Measurements from ENCODE around the gene GRK2. TPM values are rescaled to one million over a fixed set of nuclear protein-coding genes. Genes with fewer than 3 reads are reported as not detected.

The GRK2 gene
- total and polyA plus RNA-seq, 9 of the 15 experiments (the other 6 are each of a cell fraction or from before 2014, with no cell fraction given) = 0.24 to 95.8 (median 56.5) TPM

DNA sequence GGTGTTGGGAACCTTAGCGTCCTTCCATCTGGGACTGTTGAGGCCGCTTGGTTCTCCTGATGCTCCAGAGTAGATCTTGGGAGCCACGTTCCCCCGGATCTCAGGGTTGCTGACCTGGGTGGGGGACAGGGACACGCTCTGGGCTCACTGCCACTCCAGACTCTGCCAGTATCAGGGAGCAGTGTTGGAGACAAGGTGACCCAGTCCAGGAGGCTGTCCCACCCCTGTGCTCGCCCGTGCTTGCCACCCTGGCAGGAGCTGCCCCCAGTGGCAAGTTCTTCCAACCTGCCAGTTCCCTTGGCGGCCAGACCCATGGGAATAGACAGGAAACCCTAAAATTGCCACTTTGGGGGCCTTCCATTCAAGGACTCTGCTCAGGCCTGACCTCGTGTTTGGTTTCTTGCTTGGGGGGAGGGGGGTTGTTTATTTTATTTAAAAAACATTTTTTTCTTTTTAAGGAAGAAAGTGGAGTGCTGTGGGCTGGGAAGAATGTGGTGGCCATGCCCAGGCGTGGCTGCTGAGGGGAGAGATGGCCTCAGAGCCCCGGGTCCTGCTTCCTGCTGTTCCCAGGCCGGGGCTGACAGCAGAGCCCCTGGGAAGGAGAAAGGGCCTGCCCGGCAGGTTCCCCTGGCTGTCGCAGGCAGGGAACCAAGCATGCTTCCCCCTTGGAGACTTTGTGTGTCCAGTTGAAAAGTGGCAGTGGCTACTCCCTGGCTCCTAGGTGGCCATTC lies 7.2 kb downstream of the GRK2 start:
- BruUV-seq (replicated peaks) = no TSS peak
- H2AFZ ChIP-seq (ENCODE audit: low read depth, low read length) = no peak overlapping the region
- peaks cover 81% of the 10 kb centered on the region; the same call in 2 of the 3 replicates for H3K36me3 ChIP-seq (ENCODE audit: control insufficient read depth, insufficient read depth, low read length)
- intact Hi-C loops (cut with micrococcal nuclease) (no loop called here), in situ Hi-C loops (cut with MboI) (no loop called here)
- peaks cover 4% of the 10 kb centered on the region for H3K9me1 ChIP-seq (ENCODE audit: control insufficient read depth, insufficient read depth, low read length)
- H3K4me1 ChIP-seq (replicated peaks in 1 of 2; ENCODE audit: control insufficient read depth in 2 of 2, insufficient read depth in 2 of 2, low read length in 2 of 2) = peaks cover 44 to 90% of the 10 kb centered on the region in 2 experiments
- ChIA-PET POLR2A (no interaction called here), CTCF (ENCODE audit: low intra/inter-chr PET ratio) (no interaction called here)
- peaks cover 20% of the 10 kb centered on the region; the same call in 1 of the 2 replicates for H4K20me1 ChIP-seq (replicated peaks; ENCODE audit: control insufficient read depth, insufficient read depth, low read length)
- no peak overlapping the region for H3K4me3 ChIP-seq
- H3K9me3 ChIP-seq (replicated peaks; ENCODE audit: control insufficient read depth, insufficient read depth, low read depth, low read length) = no peaks in the 10 kb centered on the region
- FAIRE-seq = no peak
- H3K79me2 ChIP-seq (ENCODE audit: control insufficient read depth, insufficient read depth, low read length) = peaks cover 97% of the 10 kb centered on the region
- H3K27me3 ChIP-seq (ENCODE audit: control insufficient read depth in 2 of 2, insufficient read depth in 2 of 2, low read length in 2 of 2) = no peaks in the 10 kb centered on the region
- no peak for ATAC-seq
- H3K27ac ChIP-seq (ENCODE audit: extremely low read depth, low read depth, low read length) = no peak overlapping the region; the same call in 2 of the 3 replicates
- WGBS (ENCODE audit: insufficient coverage, low coverage, missing lambda C conversion rate) = 73% methylated on average over 12 of the region's 14 CpGs
- DNase-seq (ENCODE audit: extremely low read depth in 1 of 4, low spot score in 3 of 4) = no peak
- no peak overlapping the region for H3K4me2 ChIP-seq (ENCODE audit: insufficient read depth, low read length)
- H3K9ac ChIP-seq (ENCODE audit: insufficient read depth in 1 of 2, low read depth in 2 of 2, low read length in 2 of 2) = peak overlapping the region in 1 of 2 experiments; percentile 70; a peak in 2 of 4 replicates
- TF ChIP-seq, protein P1, sequence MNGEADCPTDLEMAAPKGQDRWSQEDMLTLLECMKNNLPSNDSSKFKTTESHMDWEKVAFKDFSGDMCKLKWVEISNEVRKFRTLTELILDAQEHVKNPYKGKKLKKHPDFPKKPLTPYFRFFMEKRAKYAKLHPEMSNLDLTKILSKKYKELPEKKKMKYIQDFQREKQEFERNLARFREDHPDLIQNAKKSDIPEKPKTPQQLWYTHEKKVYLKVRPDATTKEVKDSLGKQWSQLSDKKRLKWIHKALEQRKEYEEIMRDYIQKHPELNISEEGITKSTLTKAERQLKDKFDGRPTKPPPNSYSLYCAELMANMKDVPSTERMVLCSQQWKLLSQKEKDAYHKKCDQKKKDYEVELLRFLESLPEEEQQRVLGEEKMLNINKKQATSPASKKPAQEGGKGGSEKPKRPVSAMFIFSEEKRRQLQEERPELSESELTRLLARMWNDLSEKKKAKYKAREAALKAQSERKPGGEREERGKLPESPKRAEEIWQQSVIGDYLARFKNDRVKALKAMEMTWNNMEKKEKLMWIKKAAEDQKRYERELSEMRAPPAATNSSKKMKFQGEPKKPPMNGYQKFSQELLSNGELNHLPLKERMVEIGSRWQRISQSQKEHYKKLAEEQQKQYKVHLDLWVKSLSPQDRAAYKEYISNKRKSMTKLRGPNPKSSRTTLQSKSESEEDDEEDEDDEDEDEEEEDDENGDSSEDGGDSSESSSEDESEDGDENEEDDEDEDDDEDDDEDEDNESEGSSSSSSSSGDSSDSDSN (IDR thresholded peaks at IDR 0.05; ENCODE audit: borderline replicate concordance in 1 of 2, low read depth in 2 of 2, low read length in 2 of 2) = no peak
- TF ChIP-seq TARDBP (IDR thresholded peaks at IDR 0.05) = no peak
- TF ChIP-seq, protein P2, sequence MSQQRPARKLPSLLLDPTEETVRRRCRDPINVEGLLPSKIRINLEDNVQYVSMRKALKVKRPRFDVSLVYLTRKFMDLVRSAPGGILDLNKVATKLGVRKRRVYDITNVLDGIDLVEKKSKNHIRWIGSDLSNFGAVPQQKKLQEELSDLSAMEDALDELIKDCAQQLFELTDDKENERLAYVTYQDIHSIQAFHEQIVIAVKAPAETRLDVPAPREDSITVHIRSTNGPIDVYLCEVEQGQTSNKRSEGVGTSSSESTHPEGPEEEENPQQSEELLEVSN (IDR thresholded peaks at IDR 0.05; ENCODE audit: borderline replicate concordance in 1 of 2, extremely low read depth in 1 of 2, insufficient read depth in 1 of 2, insufficient read length in 1 of 2, low read depth in 1 of 2, low read length in 1 of 2, poor library complexity in 1 of 2, severe bottlenecking in 1 of 2) = no peak
- TF ChIP-seq E2F4 (CRISPR knock-in tag; IDR thresholded peaks at IDR 0.05; ENCODE audit: low read depth) = no peak
- TF ChIP-seq, protein P3, sequence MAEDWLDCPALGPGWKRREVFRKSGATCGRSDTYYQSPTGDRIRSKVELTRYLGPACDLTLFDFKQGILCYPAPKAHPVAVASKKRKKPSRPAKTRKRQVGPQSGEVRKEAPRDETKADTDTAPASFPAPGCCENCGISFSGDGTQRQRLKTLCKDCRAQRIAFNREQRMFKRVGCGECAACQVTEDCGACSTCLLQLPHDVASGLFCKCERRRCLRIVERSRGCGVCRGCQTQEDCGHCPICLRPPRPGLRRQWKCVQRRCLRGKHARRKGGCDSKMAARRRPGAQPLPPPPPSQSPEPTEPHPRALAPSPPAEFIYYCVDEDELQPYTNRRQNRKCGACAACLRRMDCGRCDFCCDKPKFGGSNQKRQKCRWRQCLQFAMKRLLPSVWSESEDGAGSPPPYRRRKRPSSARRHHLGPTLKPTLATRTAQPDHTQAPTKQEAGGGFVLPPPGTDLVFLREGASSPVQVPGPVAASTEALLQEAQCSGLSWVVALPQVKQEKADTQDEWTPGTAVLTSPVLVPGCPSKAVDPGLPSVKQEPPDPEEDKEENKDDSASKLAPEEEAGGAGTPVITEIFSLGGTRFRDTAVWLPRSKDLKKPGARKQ (CRISPR knock-in tag; IDR thresholded peaks at IDR 0.05) = no peak
- TF ChIP-seq MIER1 (IDR thresholded peaks at IDR 0.05; ENCODE audit: low read depth) = no peak
- TF ChIP-seq HNRNPK (IDR thresholded peaks at IDR 0.05; ENCODE audit: low read depth, low read length, poor library complexity, severe bottlenecking) = no peak
- no peak for TF ChIP-seq ZNF212 (CRISPR knock-in tag; IDR thresholded peaks at IDR 0.05)
- no peak for TF ChIP-seq ZNF354B (CRISPR knock-in tag; IDR thresholded peaks at IDR 0.05)
- no peak for TF ChIP-seq PRPF4 (IDR thresholded peaks at IDR 0.05; ENCODE audit: insufficient read depth, low read depth, low read length, poor library complexity, severe bottlenecking)
- TF ChIP-seq ZFP30 (CRISPR knock-in tag; IDR thresholded peaks at IDR 0.05; ENCODE audit: borderline replicate concordance) = no peak

All from K562 (cell line).